Effector CD4-positive, alpha-beta T cell (primary cell): Measurements from ENCODE around the gene COL4A6. TPM values are rescaled to one million over a fixed set of nuclear protein-coding genes. Genes with fewer than 3 reads are reported as not detected.
"Not testable (repeated sequence)": the region's sequence is repeated elsewhere in the genome, so short reads cannot be mapped to it uniquely, and the experiment has no call there.

Experiments used
- DNase-seq: peaks from one replicate; pipeline ENCODE4 v3.0.0-alpha.2; 2020
- total RNA-seq: gene quantifications from one replicate; lab custom pipeline; 2026; lab: John Stamatoyannopoulos, UW

COL4A6 gene
- not detected for total RNA-seq

DNA sequence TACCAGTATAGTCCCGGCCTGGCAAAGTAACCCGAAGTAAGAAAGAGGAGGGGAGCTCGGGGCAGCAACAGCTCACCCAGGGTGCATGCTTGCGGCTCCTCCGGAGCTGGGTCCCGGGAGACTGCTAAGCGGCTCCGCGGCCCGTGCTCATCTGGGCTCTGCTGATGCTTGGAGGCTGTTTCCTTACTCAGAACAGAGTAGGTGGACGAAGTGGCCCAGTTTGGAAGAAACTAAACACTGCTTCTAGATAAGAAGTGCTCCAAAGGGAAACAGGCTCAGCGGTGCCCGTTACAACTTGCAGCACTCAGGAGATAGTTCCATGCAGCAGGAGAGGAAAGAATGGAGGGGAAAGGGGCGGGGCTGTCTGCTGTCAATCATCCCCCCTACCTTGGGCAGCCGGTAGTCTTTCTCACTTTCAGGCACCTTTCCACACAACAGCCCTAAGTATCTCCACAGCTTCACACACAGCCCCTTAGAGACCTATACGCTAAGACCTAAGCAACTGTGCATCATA lies at the start of gene COL4A6:
Gene COL4A6, minus strand, starts transcription at position 313 of the 514 bp plus-strand sequence. Its CDS starts 226 bp downstream, at position 87.
- DNase-seq, result no peak

DNA sequence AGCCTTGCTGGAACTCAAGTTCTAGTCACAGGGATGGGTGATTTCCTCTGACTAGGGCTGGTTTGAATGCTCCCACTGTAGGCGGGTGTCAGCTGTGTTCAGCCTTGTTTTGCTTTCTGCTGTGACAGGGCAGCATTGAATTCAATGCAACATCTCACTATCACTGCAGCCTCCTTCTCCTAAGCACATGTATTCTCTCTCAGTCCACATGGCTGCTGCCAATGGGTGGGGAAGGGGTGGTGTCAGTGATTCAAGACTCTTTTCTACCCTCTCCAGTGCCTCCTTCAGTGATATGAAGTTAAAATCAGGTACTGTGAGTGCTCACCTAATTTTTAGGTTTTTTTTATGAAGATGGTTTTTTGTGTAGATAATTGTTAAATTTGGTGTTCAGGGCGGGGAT lies 47.7 kb upstream of the COL4A6 start:
- no peak for DNase-seq

DNA sequence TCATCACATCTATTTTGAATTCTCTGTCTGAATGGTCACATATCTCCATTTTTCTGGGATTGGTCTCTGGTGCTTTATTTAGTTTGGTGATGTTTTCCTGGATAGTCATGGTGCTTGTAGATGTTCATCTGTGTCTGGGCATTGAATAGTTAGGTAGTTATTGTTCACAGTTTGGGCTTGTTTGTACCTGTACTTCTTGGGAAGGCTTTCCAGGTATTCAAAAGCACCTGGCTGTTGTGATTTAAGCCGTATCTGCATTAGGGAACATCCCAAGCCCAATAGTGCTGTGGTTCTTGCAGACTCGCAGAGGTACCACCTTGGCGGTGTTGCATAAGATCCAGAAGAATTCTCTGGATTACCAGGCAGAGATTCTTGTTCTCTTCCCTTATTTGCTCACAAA lies 46.0 kb upstream of the COL4A6 start:
- DNase-seq, result no peak

DNA sequence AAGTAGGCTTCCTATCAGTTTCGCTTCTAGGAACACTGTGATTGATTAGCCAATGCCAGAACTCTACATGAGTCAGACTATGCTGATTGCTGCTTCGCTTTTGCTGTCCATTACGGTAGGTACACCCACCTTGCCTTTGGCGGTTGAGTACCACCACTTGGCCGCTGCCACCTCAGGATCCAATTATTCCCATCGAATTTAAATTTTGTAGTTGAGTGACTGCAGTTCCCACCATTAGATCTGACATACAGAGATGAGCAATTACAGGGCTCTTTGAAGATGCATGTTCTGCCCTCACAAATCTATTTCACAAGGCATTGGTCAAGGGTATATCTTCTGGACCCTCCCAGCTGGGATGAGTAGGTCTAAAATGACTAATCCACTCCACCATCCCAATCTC lies 43.3 kb upstream of the COL4A6 start:
- DNase-seq, result not testable (repeated sequence)

DNA sequence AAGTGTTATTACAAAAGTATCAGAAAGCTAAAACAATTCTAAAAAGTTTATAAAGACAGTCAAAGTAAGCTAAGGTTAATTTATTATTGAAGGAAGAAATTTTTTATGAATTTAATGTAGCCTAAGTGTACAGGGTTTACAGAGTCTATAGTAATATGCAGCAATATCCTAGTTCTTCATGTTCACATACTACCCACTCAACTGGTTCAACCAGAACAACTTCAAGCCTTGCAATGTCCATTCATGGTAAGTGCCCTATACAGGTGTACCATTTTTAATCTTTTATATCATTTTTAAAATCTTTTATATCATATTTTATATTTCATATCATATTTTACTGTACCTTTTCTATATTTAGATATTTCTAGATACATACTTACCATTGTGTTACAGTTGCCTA lies 35.8 kb upstream of the COL4A6 start:
- no peak for DNase-seq

DNA sequence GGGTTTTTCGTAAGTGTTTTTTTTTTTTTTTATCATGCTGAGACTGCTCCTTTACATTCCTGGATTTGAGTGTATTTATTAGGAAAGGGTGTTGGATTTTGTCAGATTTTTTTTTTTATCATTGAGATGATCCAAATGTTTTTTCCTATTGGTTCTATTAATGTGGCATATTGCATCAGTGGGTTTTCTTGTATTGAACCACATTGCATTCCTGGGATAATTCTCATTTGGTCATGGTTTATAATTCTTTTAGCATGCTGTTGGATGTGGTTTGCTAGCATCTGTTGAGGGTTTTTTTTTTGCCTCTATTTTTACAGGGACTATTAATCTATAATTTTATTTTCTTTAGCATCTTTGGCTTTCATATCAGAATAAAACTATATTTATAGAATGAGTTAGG lies 30.3 kb upstream of the COL4A6 start:
- no peak for DNase-seq

DNA sequence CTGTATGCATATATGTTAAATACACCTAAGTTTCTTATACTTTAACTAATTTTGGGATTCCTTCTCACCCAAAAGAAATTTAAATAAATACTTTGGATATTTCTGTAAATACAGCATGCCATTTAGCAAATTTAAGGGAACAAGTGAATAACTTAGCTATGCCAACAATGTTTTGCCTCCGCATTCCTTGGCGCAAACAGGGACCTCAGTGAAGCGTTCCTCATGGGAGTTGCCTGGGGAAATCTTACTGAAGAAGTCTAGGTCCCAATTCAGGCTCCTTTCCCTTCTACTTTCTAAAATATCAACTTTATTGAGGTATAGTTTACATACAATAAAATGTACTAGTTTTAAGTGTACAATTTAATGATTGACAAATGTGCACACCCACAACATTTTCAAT lies 26.4 kb upstream of the COL4A6 start:
- no peak for DNase-seq

DNA sequence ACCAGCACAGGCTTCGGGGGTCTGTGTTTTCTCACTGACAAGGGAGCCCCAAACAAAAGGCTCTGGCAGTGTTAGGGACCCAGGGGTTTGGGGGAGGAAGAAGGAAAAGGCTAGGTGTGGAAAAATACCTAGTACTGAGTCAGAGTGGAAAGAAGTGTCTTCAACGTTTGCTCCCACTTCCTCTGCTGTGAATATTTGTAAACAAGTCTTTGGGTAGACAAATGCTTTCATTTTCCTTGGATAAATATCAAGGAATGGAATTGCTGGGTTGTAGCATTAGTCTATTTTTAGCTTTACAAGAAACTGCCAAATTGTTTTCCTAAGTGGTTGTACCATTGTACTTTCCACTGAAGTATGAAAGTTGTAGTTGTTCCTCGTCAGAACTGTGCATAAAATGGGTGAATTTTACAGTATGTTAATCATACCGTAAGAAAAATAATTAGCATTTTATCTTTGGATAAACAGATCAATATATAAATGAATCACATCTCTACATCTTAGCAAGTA lies 18.8 kb upstream of the COL4A6 start:
- no peak for DNase-seq

DNA sequence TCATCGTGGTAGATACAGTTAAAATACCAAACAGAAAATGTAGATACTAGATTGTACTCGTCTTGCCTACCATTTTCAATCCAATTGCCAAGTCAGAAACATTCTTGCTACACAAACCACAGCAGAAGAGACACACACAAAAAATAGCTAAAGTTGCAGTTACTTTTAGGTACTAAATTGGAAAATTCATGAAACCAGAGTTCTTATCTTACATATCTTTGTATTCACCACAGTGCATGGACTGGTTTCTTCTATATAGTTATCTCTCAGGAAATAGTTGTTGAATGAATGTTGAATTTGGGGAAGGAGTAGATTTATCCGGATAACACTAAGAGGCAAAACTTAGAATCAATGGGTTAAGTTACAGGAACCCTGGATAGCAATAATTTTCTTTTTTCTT lies 15.6 kb upstream of the COL4A6 start:
- no peak for DNase-seq

DNA sequence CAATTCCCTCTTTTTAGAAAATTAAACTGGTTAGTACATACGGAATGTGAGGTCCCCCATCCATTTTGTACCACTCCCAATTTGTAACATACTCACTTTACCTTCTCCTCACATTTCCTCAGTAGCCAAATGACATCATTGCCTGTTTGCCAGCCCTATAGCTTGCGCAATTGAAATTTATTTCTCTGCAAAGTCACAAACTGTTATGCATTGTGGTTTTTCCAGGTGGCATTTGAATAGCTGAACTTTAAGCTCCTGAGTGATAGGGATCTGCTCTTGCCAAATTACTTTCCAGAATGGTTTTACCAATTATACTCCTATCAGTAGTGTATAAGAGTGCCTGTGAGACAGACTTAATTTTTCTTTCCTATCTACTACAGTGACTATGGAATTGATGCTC lies 9.1 kb upstream of the COL4A6 start:
- no peak for DNase-seq

DNA sequence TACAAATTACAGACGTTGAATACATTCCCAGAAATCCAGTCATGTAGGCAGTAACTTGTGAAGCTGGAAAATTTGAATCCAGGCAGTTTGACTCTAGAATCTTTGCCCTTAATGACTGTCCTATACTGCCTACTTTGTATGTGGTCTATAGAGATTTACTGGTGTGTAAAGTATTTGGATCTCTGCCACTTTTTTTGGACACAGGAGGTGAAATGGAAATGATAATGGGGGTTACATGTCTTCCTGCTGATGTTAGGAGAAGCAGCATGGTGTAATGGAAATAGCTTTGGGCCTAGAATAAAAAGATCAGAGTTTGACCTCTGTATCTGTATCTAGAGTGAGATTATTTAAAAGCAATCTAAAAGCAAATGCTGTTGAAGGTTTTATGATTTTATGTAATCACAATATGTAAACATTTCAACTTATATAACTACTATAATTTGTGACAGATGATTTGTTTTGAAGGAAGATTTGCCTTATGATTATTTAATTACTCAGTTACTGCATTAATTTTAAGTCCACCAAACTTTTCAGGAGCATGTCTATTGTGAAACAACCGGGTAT lies 4.8 kb upstream of the COL4A6 start:
- no peak for DNase-seq

DNA sequence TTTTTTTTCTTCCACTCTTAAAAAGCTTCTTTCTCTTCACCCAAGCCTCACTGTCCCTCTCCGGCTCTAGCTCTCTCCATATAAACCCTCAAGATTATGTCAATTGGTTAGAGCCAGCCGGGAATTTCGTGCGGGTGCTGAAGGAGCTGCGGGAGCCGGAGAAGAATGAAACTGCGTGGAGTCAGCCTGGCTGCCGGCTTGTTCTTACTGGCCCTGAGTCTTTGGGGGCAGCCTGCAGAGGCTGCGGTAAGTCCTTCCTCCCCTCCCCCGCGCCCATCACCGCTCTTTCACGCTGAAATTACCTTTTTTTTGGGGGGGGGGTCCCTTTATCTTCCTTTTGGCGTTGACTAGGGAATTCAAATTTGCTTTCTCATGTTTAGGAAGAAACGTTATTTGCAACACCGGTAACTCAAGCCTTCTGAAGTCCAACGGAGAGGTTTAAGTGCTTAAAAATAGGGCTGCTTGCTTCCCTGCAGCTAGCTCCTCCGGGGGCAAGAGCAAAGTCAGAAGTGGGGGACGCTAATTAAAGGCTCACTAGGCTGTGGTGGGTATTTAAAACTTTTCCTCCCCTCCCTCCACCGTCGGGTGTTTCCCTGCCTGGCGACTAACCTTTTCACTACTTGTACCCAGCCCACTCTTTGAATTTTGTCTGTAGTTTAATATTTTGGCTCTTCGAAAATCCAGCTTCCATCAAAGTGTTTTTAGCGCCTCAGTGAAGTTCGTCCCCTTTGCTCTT lies 1.9 kb upstream of the COL4A6 start:
- DNase-seq, result no peak

DNA sequence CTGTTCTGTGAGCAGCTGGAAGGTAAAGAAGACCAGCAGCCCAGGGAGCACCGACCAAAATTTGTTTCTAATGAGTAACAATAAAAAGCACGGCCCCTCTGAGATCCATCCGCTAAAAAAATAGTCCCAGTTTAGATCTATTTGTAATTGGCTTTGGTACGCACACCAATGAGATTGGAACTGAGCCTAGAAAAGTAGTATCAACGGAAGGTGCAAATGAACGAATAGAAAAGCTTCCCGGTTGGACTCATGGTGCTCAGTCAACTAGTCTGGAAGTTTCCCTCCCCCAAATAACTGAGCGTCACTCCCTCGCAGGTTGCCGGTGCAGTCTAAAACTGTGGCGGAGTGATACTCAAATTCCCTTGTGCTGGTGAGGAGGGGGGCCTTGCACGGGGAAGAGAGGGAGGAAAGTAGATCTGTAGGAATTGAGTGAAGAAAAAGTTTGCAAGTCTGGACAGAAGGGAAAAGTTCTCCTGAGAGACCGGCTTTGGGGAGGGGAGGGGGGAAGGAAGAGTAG lies 1.3 kb upstream of the COL4A6 start, which contains the start of gene COL4A5:
Gene COL4A5, plus strand, starts transcription at position 413 of the 517 bp plus-strand sequence. CDS start 288 bp downstream, outside the sequence.
- no peak for DNase-seq

DNA sequence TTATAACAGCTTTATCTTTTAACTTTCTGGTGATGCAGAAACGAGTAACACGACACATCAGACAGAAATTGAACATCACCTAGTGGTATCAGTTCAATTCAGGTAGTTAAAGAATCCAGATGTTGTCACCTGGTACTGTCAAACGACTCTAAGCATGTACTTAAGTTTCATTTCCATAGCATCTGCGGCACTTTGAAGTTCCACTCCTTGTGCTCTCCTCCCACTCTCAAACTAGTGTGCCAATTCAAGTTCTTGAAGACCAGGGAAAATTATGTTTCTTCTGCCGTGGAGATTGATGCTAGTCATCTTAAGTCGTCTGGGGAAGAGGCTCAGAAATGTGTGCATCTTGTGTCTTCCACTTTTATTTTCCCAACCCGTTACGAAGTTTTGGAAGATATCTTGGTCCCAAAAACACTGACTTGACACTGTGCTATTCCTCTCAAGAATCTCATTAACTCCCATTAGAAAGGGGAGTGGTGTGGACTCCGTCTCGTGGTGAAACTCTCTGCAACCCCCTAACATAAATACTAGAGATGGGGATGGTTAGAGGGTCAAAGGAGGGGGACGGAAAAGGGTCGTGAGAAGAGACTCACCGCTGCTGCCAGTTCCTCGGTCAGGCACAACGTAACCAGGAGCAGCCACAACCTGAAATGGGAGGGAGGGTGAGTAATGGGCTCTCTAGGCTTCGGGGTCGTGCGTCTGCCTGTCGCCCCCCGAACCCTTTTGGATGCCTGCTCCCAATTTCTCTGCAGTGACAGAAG lies 693 bp downstream of the COL4A6 start:
- DNase-seq, result no peak

DNA sequence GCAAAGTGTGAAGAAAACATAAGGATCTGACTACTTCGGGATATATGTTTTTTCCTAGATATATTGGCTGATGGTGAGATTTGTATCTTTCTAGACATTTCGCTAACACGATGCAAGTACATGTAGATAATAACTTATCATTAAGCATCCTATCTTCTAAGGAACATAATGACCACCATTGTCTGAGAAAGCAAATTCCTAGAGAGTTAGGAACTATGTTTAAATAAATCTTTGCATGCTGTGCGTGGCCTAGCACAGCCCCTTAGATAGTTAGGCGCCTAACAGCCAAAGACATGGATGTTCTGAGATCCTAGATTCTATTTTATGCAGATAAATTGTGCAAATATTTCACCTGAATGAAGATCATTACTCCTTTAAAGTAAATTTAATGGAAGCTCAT lies 3.0 kb downstream of the COL4A6 start:
- no peak for DNase-seq

DNA sequence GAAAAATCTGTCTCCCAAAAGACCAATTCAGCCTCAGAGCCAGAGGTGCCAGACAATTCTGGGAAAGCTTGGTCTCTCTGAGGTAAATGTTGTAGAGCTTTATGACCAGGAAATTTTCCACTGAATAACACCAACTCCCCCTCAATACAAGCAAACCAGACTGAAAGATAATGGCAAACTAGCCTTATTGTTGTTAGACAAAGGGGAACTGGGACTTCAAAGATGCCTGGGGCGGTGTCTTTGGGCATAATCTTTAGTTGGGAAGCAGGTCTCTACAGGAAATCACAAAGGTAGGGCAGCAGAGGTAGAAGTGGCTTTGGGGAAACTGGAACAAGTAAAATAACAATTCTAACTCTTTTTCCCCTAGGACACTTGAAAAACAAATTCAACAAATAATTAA lies 12.0 kb downstream of the COL4A6 start:
- DNase-seq, result no peak

DNA sequence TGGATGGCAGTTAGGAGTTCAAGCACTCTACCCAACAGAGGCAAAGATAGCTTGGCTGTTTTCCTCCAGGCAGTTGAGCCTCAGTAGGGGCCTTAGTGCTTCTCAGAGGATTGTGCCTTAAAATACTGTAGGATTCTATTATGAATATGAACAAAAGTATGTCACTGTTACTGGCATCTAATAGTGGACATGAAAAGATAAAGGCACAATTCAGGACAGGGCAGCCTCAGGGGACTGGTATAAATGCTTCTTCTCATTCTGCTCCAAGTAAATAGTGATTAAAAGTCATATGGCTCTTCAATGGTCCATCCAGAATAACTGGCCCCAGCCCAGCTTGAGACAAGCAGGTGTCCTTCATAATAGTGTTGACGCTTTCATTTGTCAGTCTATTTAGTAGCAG lies 17.7 kb downstream of the COL4A6 start:
- no peak for DNase-seq

DNA sequence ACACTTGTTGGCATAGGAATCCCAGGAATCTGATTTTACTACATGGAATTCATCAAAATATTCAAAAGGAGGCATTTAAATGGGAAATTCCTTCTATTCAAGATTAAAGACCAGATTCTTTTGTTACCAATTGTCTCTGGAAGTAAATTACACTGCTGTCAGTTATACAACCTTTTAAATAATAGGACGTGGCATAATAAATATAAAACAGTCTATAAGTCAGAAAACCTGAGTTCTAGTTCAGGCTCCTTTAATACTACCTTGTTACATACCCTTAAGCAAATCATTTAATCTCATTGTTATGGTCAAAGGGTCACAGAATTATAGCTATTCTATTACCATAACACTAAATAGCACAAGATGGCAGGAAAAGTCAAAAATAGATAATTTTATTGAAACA lies 18.8 kb downstream of the COL4A6 start:
- DNase-seq, result no peak

DNA sequence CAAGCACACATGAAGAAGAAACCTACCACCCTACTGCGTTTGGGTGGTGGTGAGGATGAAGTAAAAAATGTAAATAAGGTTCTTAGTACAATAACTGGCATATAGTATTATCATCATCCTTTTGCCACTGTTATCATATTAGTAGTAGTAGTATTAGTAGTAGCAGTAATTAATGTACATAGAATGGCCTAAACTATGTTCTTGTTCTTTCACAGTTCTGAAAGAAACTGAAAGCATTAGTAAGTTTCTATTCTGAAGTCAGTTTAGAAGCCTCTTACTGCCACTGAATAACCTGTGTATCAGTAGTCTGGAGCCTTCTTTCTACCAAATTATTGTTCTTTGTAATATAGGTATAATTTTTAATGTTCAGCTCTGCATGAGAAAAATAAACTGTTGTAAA lies 21.0 kb downstream of the COL4A6 start:
- no peak for DNase-seq

DNA sequence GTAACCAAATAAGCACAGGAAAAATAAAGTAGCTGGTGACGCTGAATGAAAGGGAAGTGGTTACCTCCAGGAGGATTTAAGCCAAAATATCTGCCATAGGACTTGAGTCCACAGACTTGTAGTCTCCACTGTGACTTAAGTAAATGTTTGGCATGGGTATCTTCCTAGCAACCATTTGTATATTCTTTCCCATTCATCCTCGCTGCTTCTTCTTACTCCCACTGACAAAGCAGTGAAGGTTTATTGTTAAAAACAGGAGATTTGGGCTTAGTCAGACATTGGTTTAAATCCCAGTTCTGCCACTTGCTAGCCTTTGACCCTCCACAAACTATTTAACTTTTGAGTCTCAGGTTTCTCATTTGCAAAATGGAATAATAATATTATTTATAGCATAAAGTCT lies 22.3 kb downstream of the COL4A6 start:
- DNase-seq, result no peak

DNA sequence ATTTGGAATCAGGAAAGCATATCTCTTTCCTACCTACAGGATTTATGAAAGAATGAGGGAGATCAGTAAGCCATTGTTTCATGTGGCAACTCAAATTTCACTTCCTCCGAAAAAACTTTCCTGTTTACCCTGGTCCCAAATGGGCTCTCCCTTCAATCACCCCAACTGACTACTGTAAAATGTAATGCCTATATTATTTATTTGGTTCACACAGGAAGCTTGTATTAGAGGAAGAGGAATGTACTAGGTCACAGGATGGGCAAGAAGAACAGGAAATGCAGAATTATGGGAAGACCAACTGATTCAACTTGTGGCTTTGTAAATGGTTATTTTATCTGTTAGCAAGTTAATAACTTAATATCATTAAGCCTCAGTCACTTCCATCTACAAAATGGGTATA lies 23.1 kb downstream of the COL4A6 start:
- no peak for DNase-seq

DNA sequence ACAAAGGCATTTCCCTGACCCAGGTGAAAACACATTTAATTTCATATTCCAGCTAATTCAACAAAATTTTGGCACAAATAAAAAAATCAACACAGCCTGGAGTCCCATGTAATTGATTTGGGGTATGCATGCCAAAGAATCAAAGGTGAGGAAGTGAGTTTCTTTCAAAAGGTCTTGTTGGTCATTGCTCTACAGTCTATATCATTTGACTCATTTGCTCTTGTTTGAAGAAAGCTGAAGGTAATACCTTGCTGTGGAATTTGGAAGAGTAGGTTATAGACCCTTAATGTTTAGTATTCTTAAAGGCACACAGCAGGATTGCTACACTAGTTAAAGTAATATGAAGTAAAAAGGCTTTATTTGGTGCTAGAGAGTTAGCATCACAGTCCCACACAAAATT lies 25.4 kb downstream of the COL4A6 start:
- no peak for DNase-seq
